Osteoblast (primary cell): ENCODE results near the gene GRIN2D. TPM values are rescaled to one million over a fixed set of nuclear protein-coding genes. Genes with fewer than 3 reads are reported as not detected.

Experiments
- DNase-seq: peaks from one replicate; pipeline ENCODE4 v3.0.0; 2011; ENCODE audit warnings: low spot score, mixed read lengths; ENCODE audit not compliant: insufficient read length; ENCODE audit errors: missing footprints
- H2AFZ ChIP-seq: 2 replicates; pipeline ENCODE4 v1.6.0; 2011; ENCODE audit warnings: mild to moderate bottlenecking, low read length
- H3K27ac ChIP-seq: 2 replicates; pipeline ENCODE4 v1.5.1; 2011; ENCODE audit warnings: mild to moderate bottlenecking, low read depth, low read length, moderate library complexity
- H3K27me3 ChIP-seq: 2 replicates; pipeline ENCODE4 v1.6.0; 2012; ENCODE audit warnings: mild to moderate bottlenecking, control low read depth, inconsistent platforms, low read length, moderate library complexity; ENCODE audit not compliant: insufficient read depth
- H3K36me3 ChIP-seq: 2 replicates; pipeline ENCODE4 v1.5.1; 2011; ENCODE audit warnings: mild to moderate bottlenecking, low read length, control low read depth, moderate library complexity; ENCODE audit not compliant: insufficient read depth
- H3K4me1 ChIP-seq: 2 replicates; pipeline ENCODE4 v1.5.1; 2011; ENCODE audit warnings: mild to moderate bottlenecking, low read length, control low read depth, moderate library complexity; ENCODE audit not compliant: insufficient read depth
- H3K4me2 ChIP-seq: 2 replicates; pipeline ENCODE4 v1.6.0; 2011; ENCODE audit warnings: mild to moderate bottlenecking, low read length; ENCODE audit not compliant: insufficient read depth
- H3K4me3 ChIP-seq: fragments of 200-600 bp; sonication (generic); 3 replicates; pipeline ENCODE4 v1.5.1; 2012; ENCODE audit warnings: mild to moderate bottlenecking, low read length, inconsistent platforms; ENCODE audit not compliant: insufficient read depth
- H3K79me2 ChIP-seq: 2 replicates; pipeline ENCODE4 v1.6.0; 2012; ENCODE audit warnings: mild to moderate bottlenecking, low read length, control low read depth, inconsistent platforms; ENCODE audit not compliant: insufficient read depth
- H3K9me3 ChIP-seq: 2 replicates; pipeline ENCODE4 v1.5.1; 2011; ENCODE audit warnings: low read depth, low read length, control low read depth
- H4K20me1 ChIP-seq: 2 replicates; pipeline ENCODE4 v1.6.0; 2012; ENCODE audit warnings: mild to moderate bottlenecking, low read length, control low read depth; ENCODE audit not compliant: insufficient read depth
- CTCF ChIP-seq: IDR thresholded peaks from 2 replicates; pipeline ENCODE4 v1.5.1; 2011; ENCODE audit warnings: mild to moderate bottlenecking, low read depth, low read length, moderate library complexity; ENCODE audit errors: extremely low read depth
- total RNA-seq: library from RNA; depleted of rRNA; stranded (reverse); fragments of >200 nt; gene quantifications from 2 replicates; pipeline ENCODE4 v1.2.3, GENCODE V29; 2012

The GRIN2D gene
- total RNA-seq, 1 donor: under 0.01 TPM

- DNase-seq: no peak
- H2AFZ ChIP-seq: no peak overlapping the region
These were observed 12.4 kb downstream of the GRIN2D start for GRCh38 chr19:48405850-48406249.

GRCh38 chr19:48413879-48414587 lies 20.6 kb downstream of the GRIN2D start:
- H3K4me1 ChIP-seq: peaks cover 5% of the 10 kb centered on the region
- no peak overlapping the region for H3K4me2 ChIP-seq
- H3K36me3 ChIP-seq: no peaks in the 10 kb centered on the region
- no peak overlapping the region for H3K27ac ChIP-seq
- H3K79me2 ChIP-seq: no peaks in the 10 kb centered on the region
- peak; percentile 74 for DNase-seq
- H3K4me3 ChIP-seq: no peak overlapping the region
- TF ChIP-seq CTCF: no peak
- peaks cover 3% of the 10 kb centered on the region for H3K27me3 ChIP-seq
- no peaks in the 10 kb centered on the region for H3K9me3 ChIP-seq
- no peaks in the 10 kb centered on the region for H4K20me1 ChIP-seq
- no peak overlapping the region for H2AFZ ChIP-seq

More at GRCh38 chr19:48405850-48406249, 12.4 kb downstream of the GRIN2D start:
- no peaks in the 10 kb centered on the region for H3K4me1 ChIP-seq
- TF ChIP-seq CTCF: no peak
- no peaks in the 10 kb centered on the region for H3K9me3 ChIP-seq
- no peaks in the 10 kb centered on the region for H3K79me2 ChIP-seq
- no peak overlapping the region for H3K27ac ChIP-seq
- no peaks in the 10 kb centered on the region for H3K27me3 ChIP-seq
- no peaks in the 10 kb centered on the region for H4K20me1 ChIP-seq
- H3K36me3 ChIP-seq: no peaks in the 10 kb centered on the region
- H3K4me3 ChIP-seq: no peak overlapping the region
- H3K4me2 ChIP-seq: no peak overlapping the region

GRCh38 chr19:48415395-48415794 lies 21.9 kb downstream of the GRIN2D start:
- Histone ChIP-seq H3K4me3 (no peak overlapping the region), H3K9me3 (no peaks in the 10 kb centered on the region), H3K4me1 (peaks cover 5% of the 10 kb centered on the region), H3K27me3 (peaks cover 3% of the 10 kb centered on the region), H3K79me2 (no peaks in the 10 kb centered on the region), H3K4me2 (no peak overlapping the region), H4K20me1 (no peaks in the 10 kb centered on the region), H3K36me3 (no peaks in the 10 kb centered on the region), H2AFZ (no peak overlapping the region), H3K27ac (no peak overlapping the region)
- DNase-seq: peak; percentile 72
- no peak for TF ChIP-seq CTCF

GRCh38 chr19:48415806-48416221 lies 22.3 kb downstream of the GRIN2D start:
- Histone ChIP-seq H3K79me2 (no peaks in the 10 kb centered on the region), H3K9me3 (no peaks in the 10 kb centered on the region), H3K36me3 (no peaks in the 10 kb centered on the region), H3K27ac (no peak overlapping the region), H3K4me2 (no peak overlapping the region), H3K27me3 (peaks cover 3% of the 10 kb centered on the region), H3K4me1 (peaks cover 5% of the 10 kb centered on the region), H3K4me3 (no peak overlapping the region), H2AFZ (no peak overlapping the region), H4K20me1 (no peaks in the 10 kb centered on the region)
- TF ChIP-seq CTCF: no peak
- DNase-seq: no peak
